Measurements from ENCODE around the gene PRDM2.
A peak's percentile ranks its signal among the peaks of the same experiment; 100 is the strongest.
"Not testable (repeated sequence)": the region's sequence is repeated elsewhere in the genome, so short reads cannot be mapped to it uniquely, and the experiment has no call there.

Gene PRDM2

DNA sequence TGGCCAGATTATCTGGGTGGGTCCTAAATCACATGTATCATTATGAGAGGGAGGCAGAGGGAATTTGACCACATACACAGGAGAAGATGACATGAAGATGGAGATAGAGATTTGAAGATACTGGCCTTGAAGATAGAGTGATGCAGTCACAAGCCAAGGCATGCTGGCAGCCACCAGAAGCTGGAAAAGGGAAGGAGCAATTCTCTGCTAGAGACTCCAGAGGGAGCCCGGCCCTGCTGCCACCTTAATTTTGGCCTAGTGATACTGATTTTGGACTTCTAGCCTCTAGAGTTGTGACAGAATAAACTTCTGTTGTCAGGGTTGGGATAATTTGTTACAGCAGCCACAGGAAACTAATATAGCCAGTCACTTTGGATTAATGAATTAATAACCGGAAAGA, 2.2 kb upstream of the PRDM2 start:
- no peak for DNase-seq (ENCODE audit: low spot score)

GRCh38 chr1:13699510-13699909, 478 bp upstream of the PRDM2 start:
- DNase-seq (ENCODE audit: low spot score): peak; percentile 5

DNA sequence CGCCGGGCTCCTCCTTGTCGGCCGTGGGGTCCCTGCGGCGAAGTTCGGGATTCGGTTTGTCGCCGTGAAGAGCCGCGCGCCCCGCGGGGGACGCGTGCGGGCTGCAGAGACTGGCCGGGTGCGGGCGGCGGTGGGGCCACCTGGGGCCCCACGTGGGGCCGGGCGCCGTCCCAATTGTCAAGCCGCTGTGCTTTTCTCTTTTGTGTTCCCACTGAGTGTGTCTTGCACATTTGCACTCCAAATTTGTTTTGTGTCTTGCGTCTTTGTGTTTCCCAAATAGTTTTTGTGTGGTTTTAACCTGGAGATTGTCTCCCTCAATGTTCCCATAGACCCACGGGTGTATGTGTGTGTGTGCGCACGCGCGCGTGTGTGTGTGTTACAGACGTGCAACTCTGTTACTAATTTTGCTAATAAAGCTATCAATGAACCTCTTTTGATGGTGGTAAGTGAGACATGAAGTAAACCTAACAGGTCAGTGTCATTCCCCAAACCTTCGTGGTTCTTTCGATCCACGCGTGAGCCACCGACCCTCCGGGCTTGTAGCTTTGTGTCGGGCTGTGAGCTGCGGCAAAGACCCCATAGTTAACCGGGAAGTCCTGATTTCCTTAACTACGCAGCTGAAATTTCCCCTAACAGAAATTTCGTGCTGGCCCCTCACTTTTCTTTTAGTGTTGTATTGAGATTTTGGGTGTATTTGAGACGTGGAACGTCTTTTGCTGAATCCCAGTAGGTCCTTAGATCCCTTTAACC, 708 bp downstream of the PRDM2 start:
- DNase-seq (ENCODE audit: low spot score): peak; percentile 47

GRCh38 chr1:13701271-13701640, 1.3 kb downstream of the PRDM2 start:
- DNase-seq (ENCODE audit: low spot score): peak; percentile 11

GRCh38 chr1:13702425-13703127, 2.6 kb downstream of the PRDM2 start:
- DNase-seq (ENCODE audit: low spot score): no peak

DNA sequence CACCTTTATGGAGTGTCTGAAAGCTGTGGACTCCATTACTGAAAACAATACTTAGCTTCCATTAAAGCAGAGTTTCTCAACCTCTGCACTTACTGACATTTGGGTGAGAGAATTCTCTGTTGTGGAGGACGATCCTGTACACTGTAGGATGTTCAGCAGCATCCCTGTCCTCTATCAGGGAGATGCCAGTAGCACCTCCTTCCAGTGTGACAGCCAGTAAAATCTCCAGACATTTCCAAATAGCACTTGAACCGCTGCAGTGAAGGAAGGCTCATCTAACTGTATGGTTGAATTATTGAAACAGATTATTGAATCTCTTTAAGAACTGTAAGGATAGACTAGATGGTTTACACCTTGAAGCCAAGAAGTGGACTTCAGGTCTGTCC, 3.1 kb downstream of the PRDM2 start:
- DNase-seq (ENCODE audit: low spot score): no peak

GRCh38 chr1:13703558-13704490, 3.8 kb downstream of the PRDM2 start:
- no peak for DNase-seq (ENCODE audit: low spot score)

- DNase-seq (ENCODE audit: low spot score): no peak
These were observed 6.1 kb downstream of the PRDM2 start for GRCh38 chr1:13706046-13706445.

DNA sequence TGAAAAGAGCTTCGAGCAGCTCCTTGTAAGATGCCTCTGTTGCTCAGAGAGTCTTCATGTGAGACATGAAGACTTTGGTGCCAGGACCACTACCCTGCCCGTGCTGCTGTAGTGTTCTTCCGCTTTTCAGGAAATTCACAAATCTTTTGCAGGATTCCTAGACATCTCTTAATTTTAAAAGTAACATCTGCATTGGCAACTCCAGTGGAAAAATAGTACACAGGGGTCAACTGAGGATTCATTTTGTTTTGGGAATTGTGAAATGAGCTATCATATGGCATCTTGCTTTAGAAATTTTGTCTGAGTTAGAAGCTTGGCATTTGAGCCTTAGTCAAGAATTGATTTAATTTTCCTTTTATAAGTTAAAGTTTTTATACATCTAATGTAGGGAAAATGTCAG, 7.2 kb downstream of the PRDM2 start:
- DNase-seq (ENCODE audit: low spot score): no peak

- DNase-seq (ENCODE audit: low spot score): no peak
These were observed 8.5 kb downstream of the PRDM2 start for GRCh38 chr1:13708380-13708982.

DNA sequence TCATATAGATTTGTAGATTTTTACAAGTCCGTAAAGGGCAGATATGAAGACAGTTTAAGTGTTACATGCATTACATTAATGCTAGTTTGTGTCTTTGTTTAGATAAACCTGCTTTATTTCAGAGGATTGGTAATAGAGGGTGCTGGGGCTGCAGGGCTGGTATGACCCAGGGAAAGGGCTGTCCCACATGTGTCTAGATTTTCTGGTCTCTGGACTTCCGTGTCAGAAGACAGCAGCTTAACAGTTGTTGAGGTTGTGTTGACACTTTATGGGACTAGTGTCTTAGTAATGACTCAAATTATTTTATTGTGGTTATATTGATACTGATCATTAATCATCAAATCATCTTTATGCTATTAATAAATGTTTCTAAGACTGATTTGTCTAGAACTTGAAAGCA, 10.1 kb downstream of the PRDM2 start:
- DNase-seq (ENCODE audit: low spot score): no peak

DNA sequence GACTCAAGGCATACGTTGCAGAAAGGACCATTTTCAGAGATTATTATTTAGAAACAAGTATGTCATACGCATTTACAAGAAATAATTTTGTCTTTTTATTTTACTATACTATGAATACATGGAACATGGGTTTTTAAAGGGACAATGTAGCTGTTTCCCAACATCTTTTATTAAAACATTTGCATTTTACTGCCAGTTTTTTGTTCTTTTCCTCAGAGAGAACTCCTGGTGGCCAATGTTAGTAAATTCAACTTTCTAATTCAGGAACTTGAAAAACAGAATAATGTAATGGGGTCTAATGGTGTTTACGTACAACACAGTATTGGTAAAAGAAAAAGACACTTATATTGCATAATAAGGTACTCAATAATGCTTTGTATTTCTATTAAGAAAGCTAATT, 14.9 kb downstream of the PRDM2 start:
- DNase-seq (ENCODE audit: low spot score): no peak

- not testable (repeated sequence) for DNase-seq (ENCODE audit: low spot score)
These were observed 15.8 kb downstream of the PRDM2 start for GRCh38 chr1:13715616-13716287.

- DNase-seq (ENCODE audit: low spot score): no peak
These were observed 22.9 kb downstream of the PRDM2 start for GRCh38 chr1:13722808-13723360.

GRCh38 chr1:13723810-13724209, 23.8 kb downstream of the PRDM2 start:
- no peak for DNase-seq (ENCODE audit: low spot score)

- no peak for DNase-seq (ENCODE audit: low spot score)
These were observed 25.8 kb downstream of the PRDM2 start for GRCh38 chr1:13725714-13726175.

DNA sequence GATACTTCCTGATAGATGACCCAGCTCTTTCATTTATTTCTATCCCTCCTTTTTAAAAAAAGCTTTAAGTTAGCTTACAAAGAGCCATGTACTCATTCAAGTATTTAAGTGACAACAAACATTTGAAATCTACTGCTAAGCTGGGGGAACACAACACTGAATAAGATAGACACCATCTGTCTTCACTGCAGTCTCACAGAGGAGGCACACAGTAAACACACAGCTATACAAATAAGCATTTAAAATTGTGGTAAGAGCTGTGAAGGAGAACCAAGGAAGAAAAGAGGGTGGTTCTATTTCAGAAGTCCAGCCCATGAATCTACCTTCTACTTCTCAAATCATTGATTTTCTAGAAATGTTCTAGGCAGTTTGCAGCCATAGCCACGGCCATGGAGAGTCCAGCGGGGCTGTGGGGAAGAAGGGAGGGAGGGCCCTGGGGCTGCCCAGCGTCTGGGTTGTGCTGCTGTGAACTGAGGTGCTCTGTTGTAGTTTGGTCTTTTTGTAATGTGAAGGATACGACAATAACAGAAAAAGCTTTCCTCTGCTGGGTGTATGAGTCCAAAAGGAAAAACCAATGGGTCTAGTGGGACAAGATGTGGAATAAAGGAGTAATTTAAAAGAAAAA, 28.2 kb downstream of the PRDM2 start:
- DNase-seq (ENCODE audit: low spot score): no peak

GRCh38 chr1:13730291-13730690, 30.3 kb downstream of the PRDM2 start:
- DNase-seq (ENCODE audit: low spot score): no peak

DNA sequence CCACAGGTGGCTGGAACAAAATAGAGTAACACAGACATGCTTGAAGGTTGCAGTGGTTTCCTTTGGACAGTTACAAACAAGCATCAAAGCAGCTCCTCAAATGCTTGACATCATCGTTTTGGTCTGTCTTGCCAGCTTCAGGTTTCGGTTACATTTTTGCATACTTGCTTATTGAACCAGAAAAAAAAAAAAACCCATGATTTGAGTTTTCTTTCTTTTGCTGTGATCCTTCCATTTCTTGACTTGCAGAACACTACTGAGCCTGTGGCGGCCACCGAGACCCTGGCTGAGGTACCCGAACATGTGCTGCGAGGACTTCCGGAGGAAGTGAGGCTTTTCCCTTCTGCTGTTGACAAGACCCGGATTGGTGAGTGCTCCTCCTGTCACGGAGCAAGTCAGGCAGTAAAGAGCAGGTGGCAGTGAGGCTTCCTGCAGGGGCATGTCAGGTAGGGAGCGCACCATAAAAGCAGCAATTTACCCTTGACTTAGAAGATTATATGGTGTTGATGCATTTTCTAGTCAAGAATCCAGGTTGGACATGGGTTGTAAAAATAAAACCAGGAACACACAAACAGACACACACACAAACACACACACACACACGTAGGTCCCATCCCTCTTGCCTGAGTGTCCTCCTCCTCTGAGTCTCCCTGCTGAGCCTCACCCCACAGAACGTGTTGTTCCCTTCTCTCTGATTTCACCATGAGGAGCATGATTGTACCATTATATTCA, 30.9 kb downstream of the PRDM2 start:
- DNase-seq (ENCODE audit: low spot score): no peak

DNA sequence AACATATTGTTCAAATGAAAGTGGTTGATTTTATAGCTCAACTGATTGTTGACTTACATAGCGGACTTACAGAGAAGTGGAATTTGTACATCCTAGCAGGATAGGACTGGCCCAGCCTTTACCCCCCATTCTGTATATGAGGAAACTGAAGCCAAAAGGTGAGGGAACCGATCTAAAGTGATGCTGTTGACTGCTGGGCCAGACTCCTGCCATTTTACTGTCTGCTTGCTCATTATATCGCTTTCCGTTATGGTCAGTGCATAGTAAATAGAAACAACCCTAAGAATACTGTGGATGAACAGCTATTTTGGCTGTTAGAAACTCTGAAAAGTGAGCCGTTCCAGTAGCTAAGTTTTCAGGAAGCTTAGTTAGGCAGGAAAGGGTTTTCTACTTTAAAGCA, 31.9 kb downstream of the PRDM2 start:
- DNase-seq (ENCODE audit: low spot score): no peak
